Peyer's patch (tissue), 4 donors: ENCODE measurements around the gene ETV6.

Experiments
- CTCF ChIP-seq, 6 experiments: fragments of 450-650 bp in 4 of 6; fragments of 200-600 bp in 2 of 6; sonication (generic) in 1 of 6; IDR thresholded peaks; one replicate each; pipeline ENCODE4 v1.5.1; 2017 to 2019; ENCODE audit warnings: antibody characterized with exemption in 6 of 6, mild to moderate bottlenecking in 3 of 6, moderate library complexity in 1 of 6
- POLR2A ChIP-seq, 2 donors: fragments of 450-650 bp; IDR thresholded peaks; one replicate each; pipeline ENCODE4 v1.5.1; 2017; ENCODE audit warnings: antibody characterized with exemption in 2 of 2, mild to moderate bottlenecking in 2 of 2, moderate library complexity in 2 of 2

GRCh38 chr12:11764837-11765236 lies 115.4 kb downstream of the ETV6 start:
- TF ChIP-seq CTCF (IDR thresholded peaks at IDR 0.05) (no peak), POLR2A (IDR thresholded peaks at IDR 0.05) (no peak)
